DMS153 treated with DMSO at 0.1 percent for 48 hours (cell line): ENCODE results near the gene TOPBP1.
"Not testable (repeated sequence)": the region's sequence is repeated elsewhere in the genome, so short reads cannot be mapped to it uniquely, and the experiment has no call there.

Source experiments
- DNase-seq: peaks from one replicate; lab custom pipeline; 2025; ENCODE audit not compliant: unreplicated experiment; lab: John Stamatoyannopoulos, UW

The TOPBP1 gene

GRCh38 chr3:133572158-133573053, 89.3 kb downstream of the TOPBP1 start:
- DNase-seq, result no peak

GRCh38 chr3:133570937-133571320, 90.8 kb downstream of the TOPBP1 start:
- DNase-seq, result no peak

GRCh38 chr3:133570139-133570936, 91.4 kb downstream of the TOPBP1 start:
- no peak for DNase-seq

DNA sequence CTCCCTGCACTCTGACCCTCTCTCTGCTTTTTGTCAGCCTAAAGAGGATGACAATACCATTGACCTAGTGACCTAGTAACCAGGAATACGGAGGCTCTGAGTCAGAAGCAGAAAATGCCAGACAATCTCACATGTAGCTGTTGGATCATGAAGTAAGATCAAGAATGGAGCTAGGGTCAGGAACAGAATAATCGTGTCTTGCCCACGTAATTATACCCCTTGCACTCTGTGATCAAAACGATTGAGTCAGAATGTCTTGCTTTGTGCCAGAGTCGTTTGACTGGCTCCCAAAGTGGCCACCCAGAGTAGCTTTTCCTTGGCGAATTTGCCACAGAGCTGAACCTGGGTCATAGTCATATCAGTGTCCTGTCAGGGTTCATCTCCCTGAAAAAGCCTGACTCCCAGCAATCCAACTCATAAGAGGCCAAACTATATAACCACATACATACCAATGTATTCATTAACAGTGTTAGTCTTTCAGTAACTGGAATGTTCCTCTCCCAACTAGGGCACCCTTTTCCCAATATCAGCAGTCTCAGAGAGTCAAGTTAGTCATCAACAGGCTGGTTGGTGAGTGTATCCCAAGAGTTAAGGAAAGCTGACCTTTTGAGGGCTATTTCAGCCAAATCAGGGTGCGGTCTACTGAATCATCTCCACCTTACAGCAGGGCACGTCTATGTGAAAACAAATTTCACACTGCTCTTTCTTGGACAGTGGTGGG, 93.3 kb downstream of the TOPBP1 start:
- DNase-seq, result no peak

DNA sequence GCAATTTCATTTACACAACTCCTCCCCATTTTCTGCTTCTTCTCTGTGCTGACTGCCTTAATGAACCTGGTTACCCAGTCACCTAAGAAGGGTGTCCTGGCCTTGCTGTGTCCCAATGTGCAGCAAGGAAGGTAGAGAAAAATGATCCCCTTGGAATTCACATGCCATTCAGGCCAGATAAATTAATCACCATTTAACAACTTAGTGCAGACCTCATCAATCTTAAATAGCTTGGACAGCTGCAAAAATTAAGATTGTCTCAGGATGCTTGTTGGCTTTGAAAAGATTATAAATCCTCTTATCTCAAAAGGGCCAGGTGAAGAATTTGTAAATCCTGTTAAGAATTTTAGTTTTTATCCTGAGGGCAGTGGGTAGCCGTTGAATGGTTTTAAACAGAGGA, 97.9 kb downstream of the TOPBP1 start:
- DNase-seq, result no peak

- no peak for DNase-seq
Measured at GRCh38 chr3:133563186-133563591, 98.6 kb downstream of the TOPBP1 start.

GRCh38 chr3:133562376-133562775, 99.4 kb downstream of the TOPBP1 start:
- no peak for DNase-seq

DNA sequence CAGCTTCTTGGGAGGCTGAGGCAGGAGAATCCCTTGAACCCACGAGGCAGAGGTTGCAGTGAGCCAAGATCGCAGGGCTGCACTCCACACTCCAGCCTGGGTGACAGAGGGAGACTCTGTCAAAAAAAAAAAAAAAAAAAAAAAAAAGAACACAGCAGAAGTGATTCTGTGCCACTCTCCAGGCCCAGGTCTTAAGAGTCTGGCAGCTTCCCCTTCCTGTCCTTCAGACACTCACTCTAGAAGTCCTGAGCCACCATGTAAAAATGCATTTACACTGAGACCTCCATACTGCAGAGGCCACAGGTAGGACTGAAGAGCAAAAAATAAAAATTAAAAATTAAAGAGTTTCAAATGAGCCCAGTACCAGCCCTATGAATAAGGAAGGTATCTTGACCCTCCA, 100.1 kb downstream of the TOPBP1 start:
- no peak for DNase-seq

- DNase-seq, result not testable (repeated sequence)
Measured at GRCh38 chr3:133551589-133551988, 110.2 kb downstream of the TOPBP1 start.
